IPS-NIHi11 (cell line): ENCODE data around the gene KANK4.

ENCODE experiments used
- DNase-seq: peaks from one replicate; pipeline ENCODE4 v3.0.0; 2012; ENCODE audit warnings: mixed read lengths, low spot score

KANK4 gene

DNA sequence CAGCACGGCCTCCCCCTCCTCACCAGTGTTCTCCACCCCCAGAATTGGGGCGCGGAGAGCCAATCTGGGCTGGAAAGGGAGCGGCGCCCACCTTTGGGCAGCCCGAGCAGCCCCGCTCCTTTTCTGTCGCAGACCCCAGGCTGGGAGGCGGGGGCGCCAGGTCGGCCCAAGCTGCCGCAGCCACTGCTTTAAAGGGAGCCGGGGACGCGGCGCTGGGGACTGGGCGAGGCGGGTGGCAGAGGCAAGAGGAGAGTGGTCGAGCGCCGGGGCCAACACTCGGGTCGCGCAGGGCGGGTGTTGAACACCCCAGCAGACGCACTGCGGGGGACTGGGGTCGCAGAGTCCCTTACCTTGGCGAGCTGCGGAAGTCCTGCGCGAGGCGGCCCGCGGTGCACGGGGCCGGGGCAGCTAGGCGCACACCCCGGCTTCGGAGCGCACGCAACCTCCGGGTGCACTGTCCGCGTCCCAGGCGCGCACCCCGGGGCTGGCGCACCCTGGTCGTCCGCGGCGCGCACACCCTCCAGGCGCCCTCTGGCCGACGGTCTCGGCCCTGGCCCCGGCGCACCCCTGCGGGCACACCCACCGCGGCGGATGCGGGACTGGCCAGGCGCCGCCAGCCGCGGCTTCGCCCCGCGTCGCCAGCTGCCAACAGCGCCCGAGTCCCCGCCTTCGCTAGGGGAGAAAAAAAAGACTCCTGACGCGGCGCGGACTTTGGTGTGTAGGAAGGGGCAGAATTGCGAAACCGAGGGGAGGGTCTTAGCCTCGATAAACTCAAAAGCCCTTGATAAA, at the start of gene KANK4:
Gene KANK4 (minus strand): TSS at position 679 of the 789 bp plus-strand sequence. CDS start 37,870 bp downstream, outside the sequence.
- DNase-seq: peak; percentile 71

DNA sequence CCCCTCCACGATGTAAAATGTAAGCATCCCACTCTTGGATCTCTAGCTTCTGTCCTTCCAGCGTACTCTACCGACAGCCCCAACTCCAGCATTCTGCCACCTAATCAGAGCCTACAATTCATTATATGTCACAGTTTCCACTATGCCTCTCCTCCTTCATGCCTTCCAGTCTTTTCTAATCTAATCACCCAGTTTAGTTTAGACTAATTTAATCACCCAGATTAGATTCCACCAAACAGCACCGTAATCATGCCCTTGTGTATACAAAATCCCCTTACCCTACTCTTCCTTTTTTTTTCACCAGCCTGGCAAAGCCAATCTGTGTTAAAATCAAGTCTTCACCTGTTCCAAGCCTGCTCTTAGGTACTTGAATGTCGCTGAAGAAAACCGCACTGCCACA, 49.8 kb upstream of the KANK4 start:
- DNase-seq: no peak

DNA sequence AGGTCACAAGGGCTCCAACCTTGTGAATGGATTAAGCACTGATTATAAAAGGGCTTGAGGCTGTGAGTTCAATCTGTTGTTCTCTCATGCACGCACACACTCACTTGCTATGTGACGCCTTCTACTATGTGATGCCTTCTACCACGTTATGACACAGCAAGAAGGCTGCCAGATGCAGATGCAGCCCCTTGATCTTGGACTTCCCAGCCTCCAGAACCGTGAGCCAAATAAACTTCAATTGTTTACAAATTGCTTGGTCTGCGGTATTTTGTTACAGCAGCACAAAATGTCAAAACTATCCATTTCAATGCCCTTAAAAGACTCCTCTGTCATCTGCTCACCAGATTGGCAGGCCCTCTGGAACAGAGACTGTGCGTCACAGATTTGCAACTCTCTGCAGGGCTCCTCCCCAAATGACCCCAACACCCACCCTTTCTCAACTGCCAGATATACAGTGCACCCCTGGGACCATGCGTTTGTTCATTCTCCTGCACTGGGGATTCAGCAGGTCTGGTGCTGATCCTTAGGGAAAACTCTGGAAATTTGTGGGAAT, 47.8 kb upstream of the KANK4 start:
- DNase-seq: no peak

DNA sequence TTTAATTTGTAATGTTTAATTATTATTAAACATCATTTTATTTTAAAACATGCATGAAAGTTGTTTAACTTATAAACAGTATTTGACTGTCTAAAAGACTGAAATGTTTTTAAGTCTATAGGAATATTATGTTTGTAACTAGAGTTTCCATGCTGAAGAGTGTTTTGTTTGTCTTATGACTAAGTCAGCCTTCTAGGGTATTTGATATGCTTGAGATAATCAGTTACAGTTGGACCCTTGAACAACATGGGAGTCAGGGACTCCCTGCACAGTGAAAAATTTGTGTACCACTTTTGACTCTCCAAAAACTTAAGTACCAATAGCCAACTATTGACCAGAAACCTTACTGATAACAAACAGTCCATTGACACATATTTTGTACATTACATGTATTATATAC, 45.5 kb upstream of the KANK4 start:
- no peak for DNase-seq

DNA sequence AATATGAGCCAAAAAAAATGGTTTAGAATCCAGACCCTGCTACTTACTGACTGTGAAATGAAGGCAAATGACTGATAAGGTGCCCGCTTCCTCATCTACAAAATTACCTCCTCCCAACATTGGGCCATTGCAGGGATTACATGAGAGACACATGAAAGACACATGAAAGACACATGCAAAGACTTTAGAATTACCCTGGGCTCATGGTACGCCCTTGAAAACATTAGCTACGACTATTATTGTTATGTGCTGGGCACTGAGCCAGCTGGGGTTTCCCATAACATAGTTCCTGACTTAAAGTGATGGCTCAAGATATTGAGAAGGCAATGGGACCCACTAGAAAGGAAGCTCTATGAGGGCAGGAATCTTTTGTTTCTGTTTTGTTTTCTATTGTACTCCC, 43.7 kb upstream of the KANK4 start:
- no peak for DNase-seq

DNA sequence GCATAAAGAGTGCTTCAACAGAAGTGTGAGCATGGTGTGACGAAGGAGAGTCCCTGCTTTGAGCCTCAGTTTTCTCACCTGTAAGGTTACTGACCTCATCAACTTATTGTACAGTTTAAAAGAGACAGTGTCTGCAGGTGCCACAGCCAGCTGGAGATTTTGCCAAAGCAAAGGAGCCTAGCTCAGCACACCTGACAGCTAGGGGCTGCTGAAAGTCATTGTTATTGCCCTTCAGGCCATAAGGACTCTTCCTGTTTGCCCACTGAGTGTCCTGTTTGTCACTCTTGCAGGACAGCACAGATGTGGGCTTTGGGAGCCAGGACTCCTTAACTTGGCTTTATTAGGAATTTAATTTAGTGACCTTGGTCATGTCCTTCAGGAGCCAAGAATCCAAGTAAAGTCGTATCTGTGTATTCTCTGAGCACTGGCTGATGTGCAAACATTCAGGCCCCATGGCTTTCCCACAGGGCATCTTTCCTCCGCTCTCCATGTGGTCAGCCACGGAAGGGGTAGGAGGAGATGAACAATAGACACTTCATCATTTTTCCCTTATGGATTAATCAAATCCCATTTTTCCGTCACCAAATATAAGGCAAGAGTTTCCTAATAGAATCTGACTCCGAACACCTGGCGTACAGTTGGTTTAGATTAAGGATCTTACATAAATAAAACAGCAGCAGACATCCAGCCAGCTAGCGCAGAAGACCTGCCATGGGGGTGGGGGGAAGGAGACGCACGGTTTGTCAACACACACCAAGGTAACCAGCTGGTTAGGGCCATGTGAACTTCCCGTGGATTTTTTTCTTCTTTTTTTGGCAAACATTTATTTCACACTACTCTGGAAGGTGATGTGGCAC, 43.1 kb upstream of the KANK4 start:
- no peak for DNase-seq

DNA sequence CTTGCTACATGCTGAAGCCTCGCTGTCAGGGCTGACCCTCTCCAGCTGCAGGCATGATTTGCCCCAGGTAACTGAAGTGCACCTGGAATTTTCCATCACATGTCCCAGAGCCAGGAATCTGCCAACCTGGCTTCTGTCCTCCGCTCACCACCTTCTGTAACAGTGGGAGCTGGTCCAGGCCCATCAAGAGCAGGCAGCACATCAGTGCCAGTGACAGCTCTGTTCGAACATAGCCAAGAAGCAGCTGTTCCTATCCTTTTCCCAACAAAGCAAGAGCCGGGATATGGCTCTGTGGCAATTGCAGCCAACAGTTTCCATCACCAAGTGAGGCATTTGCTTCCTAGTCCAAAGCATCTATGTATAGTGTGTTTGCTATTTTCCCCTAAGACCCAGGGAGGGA, 42.2 kb upstream of the KANK4 start:
- DNase-seq: no peak

DNA sequence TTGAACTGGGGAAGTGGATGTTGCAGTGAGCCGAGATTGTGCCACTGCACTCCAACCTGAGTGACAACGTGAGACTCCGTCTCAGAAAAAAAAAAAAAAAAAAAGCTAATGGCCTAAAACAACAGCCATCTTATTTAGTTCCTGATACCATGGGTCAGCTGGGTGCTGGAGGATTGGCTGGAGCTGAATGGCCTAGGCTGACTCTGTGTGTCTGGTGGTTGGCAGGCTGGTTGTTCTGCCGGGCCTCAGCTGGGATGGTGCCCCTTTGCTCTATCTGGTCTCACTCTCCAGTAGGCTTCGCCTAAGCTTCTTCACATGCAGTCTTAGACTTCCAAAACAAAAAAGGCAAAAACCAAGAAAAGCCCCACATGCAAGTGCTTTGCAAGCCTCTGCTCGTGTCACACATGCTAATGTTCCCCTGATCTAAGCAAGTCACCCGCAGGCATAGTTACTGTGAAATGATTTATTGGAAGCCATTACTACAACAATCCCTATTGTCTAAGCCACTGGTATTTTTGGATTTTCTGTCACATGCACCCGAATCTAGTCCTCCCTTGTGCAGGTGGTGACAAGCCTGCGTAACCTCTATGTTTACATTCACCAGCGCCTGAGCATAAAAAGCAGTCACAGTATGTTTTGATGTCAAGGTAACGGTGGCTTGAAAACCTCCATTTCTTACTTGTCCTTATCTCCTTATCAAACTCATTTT, 39.6 kb upstream of the KANK4 start:
- no peak for DNase-seq

DNA sequence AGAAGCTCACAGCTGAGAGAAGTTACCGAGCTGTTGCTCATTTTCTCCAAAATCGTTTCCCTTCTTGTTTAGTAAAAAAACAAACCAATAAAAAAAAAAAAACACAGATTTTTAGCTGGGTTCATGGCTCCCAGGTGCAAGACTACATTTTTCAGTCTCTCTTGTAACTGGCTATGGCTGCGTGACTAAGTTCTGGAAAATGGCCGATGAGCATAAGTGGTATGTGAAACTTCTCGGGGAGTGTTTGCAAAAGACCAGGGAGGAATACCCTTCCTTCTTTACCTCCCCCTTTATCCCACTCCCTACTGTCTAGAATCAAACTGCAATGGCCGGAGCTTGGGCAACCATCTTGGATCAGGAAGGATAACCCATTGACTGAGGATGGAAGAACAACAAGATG, 38.7 kb upstream of the KANK4 start:
- DNase-seq: no peak

DNA sequence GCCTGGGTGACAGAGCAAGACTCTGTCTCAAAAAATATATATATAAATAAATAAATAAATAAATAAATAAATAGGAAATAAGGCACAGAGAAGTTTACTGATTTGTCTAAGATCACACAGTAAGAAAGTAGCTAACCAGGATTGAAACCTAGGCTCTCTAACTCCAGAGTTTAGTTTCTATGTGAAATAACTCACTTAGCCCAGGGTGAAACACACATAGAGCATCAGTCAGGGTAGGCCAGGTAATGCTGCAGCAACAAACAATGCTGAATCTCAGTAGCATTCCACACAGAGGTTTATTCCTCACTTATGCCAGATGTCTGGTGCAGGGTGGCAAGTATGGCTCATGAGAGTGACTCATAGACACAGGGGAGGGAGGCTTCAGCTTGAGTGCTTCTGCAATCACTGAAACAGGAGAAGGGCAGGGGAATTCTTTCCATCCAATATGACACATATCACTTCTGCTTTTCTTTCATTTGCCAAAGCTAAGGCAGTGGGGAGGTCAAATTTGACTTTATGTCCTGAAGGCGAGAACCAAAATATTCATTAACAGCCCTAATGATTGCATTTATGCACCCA, 37.1 kb upstream of the KANK4 start:
- DNase-seq: no peak

DNA sequence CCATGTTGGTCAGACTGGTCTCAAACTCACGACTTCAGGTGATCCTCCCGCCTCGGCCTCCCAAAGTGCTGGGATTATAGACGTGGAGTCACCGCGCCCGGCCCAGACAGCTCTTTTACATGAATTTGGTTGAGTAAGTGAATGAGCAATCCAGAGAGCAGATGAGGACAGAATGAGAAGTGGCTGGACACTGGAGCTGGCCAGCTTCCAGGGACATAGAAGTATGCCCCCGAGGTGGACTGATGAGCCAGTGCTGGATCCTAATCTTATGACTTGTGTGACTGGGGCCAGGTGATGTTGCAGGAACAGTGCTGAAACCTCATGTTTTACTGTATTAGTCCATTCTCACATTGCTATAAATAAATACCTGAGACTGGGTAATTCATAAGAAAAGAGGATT, 35.9 kb upstream of the KANK4 start:
- no peak for DNase-seq

DNA sequence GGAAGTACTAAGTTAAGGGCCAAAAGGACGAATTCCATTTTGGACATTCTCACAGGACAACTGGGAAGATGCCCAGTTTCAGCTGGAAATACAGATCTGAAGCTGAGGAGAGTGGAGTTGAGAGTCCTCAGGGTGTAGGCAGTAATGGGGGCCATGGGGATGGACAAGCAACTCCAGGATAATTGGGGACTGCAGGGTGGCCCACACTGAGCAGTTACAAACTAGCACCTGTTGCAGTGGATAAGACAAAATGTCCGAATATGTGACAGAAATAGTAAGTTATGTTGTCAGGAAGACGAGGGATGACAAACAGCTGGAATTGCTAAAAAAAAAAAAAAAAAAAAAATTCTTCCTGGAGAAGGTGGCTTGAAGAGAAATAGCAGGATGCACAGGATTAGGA, 34.6 kb upstream of the KANK4 start:
- no peak for DNase-seq

DNA sequence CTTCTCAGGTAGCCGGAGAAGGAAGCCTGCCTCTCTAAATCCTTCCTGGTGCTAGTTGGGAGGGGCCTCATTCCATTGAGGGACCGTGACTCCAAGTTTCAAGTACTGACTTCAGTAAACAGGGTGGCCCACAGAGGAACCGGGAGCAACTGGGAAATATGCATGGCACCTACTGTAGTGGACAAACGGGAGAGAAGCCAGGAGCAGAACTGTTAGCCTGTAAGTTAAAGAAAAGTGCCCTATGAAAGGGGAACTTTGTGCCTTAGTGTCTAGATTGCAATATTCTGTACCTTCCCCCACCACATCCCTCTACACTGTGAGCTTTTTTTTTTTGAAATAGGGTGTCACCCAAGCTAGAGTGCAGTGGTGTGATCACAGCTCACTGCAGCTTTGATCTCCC, 33.2 kb upstream of the KANK4 start:
- no peak for DNase-seq

DNA sequence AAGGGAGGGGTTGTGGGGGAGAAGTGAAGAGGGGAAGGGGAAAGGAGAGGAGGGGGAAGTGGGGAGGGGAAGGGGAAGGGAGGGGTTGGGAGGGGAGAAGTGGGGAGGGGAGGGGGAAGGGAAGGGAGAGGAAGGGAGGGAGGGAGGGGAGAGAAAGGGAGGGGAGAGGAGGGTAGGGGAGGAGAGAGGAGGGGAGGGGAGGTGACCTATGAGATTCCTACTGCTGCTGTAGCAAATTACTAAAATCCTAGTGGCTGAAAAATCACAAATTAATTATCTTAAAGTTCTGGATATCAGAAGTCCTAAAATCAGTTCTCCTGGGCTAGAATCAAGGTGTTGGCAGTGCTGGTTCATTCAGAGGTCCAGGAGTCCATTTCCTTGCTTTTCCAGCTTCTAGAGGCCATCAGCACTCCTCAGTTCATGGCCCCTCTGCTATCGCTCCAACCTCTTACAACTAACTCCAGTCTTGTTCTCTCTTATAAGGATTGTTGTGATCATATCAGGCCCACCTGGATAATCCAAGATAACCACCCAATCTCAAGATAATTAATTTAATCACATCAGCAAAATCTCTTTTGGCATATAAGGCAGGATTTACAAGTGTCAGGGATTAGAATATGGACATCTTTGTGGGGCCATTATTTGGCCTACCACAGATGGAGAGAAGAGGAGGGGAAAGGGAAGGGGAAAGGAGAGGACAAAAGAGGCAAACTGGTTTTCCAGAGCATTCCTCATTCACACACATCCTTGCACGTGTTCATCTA, 30.4 kb upstream of the KANK4 start:
- DNase-seq: no peak

DNA sequence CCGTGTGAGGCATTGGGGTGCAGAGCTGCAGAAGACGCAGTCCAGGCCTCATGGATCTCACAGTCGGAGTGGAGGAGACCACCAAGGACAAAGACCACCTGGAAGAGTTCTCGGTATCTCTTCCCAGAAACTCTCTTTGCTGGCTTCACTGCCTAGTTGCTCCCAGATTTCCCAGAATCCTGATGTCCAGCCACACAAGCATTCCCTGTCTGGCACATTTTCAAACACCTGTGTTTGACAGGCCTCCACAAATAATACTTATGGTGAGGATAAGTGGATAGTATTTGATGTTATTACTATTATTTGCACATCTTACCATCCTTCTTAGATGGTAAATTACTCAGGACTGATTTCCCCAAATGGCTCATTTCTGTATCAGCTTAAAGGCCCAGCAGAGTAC, 27.7 kb upstream of the KANK4 start:
- no peak for DNase-seq

DNA sequence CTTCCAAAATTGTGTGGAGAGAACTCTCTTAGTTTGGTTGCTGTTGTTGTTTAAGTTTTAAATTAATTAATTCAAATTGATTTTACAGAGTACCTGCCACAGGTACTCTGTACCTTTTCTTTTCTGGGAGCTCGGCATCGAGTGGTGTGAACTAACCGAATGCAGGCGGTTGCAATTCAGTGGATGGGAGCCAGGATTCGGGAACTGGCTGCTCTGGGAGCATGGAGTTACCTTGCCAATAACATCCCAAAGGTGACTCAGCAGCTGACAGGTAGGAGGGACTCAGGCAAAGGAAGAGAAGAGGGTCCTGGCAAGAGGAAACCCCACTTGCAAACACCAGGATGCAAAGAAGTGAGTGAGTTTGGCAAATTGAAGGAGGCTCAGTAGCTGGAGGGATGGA, 24.7 kb upstream of the KANK4 start:
- no peak for DNase-seq

DNA sequence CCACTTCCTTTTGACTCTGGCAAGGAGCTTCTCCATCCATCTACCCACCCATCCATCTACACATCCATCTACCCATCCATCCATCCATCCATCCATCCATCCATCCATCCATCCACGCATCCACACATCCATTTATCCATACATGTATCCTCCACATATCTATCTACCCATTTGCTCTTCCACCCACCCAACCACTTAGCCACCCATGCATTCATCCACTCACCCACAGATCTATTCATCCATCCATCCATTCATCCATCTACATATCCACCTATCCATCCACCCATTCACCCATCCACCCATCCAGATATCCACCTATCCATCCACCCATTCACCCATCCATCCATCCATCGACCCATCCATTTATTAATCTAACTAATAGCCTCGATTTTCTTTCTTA, 23.0 kb upstream of the KANK4 start:
- no peak for DNase-seq

DNA sequence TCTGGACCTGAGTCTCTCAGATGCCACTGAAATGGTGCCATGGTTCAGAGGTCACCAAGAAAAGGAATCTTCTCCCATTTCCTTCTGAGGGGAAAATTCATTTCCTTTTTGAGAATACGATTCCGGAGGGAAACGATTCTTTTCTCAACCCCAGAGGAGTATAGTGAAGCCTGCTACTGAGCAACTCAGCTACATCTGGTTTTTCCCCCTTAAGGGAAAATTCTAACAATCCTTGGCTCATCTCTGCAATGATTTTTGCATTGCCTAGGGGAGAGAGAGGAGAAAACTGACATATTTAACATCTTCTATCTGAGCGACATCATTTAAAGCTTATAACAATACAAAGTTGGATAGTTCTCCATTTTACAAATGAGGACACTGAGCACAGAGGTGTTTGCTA, 22.4 kb upstream of the KANK4 start:
- no peak for DNase-seq

DNA sequence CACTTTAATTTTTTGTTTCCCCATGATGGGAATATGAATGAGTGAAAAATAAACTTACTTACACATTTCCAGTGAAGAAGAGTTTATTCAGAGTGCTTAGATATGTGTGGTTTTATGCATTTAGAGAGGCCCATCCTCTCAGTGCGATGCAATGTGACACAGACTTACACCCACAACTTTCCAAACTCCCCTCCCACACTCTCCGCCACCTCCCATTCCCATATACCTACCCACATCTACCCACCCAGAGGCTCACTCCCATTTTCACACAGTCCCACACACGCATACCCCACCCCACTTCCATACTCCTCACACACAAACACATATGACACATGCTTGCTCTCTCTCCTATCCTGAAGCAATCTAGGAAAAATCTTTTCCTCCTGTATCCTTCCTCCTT, 21.9 kb upstream of the KANK4 start:
- no peak for DNase-seq

DNA sequence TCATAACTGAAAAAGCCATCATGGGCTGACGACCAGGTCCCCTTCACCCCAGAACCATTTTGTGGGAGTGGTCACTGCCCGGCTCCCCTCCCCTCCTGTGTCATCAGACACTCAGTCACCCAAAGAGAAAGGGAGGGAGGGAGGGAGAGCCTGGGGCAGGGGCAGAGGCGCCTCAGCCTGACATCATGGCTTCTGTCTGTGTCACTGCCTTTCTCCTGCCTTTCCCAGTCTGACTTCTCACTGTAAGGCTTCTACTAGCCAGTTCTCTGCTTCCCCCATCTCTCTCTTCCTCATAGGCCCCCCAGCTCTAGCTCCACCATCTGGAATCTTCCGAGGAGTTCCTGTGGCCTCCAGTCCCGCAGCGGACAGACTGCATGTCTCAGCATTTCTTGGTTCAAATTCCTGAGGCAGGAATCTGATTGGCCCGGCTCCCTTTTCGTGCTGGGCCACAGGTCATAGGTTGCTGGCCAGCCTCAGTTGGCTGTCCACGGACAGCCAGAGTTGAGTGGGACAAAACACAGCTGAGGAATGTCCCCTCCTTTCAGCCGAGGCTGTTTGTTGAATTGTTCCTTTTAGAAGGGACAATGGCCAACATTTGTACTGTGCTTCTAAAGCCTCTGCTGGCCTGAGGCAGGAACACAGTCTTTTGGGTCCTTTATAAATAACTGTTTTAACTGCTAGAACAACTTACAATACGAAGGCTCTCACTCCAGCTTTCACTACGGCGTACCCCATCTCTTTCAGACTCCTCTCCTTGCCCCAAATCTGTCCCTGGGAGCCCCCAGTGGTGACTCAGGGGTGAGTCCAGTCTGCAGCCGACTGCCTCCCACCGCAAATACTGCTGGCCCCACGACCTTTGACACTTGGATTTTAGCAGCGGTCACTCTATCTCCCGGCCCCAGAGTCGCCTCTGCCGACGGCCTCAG, 18.7 kb upstream of the KANK4 start:
- DNase-seq: peak; percentile 61
